ENCODE results near the gene MINK1.

DNA sequence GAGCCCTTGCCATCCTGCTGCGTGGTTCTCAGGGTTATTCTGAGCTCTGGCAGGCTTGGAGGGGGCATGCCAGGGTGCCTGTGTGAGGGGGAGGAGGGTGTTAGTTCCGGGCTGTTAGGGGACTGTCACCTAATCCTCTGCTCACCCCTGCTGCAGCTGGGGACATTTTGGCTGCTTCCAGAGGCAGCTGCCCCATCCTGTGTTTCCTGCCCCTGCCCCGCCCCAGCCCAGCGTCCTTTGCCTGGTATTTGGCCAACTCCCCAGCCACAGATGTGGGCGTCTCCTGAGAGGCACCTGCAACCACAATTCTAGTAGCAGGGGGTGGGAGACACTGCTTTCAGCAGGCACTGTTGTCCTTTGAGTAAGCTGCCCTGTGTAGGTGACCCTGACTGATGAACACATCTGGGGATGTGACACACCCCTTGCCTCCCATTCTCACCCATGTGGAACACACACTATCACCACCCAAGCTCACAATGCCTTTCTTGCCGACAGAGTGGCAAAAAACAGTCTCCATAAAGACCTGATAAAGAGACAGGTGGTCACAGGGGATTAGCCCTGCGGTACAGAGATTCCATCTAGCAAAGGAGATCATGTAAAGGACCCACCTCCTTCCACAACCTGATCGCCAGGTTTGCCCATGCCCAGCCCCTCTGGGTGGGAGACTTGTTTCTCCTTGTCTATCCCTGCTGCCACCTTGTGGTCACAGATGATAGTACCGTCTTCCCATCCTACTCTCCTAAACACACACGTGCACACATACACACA lies 70.1 kb downstream of the MINK1 start, which contains the start of gene CHRNE:
- TF ChIP-seq CTCF (IDR thresholded peaks at IDR 0.05; ENCODE audit: insufficient read depth, low read depth, low read length) (peak; percentile 67), EZH2 (IDR thresholded peaks at IDR 0.05; ENCODE audit: insufficient read depth, low read length) (no peak)
